Inferior parietal cortex (tissue), 1 donor: ENCODE data around the gene CACYBP.
A peak's percentile ranks its signal among the peaks of the same experiment; 100 is the strongest.
"Not testable (repeated sequence)": the region's sequence is repeated elsewhere in the genome, so short reads cannot be mapped to it uniquely, and the experiment has no call there.

Source experiments
- DNase-seq: peaks from one replicate; pipeline ENCODE4 v3.0.0-alpha.2; 2016; ENCODE audit errors: extremely low spot score

The CACYBP gene

DNA sequence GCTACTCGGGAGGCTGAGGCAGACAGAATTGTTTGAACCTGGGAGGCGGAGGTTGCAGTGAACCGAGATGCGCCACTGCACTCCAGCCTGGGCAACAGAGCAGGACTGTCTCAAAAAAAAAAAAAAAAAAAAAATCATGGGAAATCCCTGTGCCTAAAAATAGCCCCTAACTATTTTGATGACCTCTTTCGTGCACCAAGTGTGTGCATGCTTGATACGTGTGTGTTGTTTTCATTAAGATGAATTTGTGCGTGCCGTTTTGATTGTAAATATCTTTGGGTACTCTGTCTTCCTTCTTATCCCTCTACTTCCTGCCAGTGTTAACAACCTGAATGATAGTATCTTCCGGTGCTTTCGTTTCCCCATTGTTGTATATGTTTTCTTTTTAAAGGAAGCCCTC lies 9.8 kb downstream of the CACYBP start:
- DNase-seq: no peak

DNA sequence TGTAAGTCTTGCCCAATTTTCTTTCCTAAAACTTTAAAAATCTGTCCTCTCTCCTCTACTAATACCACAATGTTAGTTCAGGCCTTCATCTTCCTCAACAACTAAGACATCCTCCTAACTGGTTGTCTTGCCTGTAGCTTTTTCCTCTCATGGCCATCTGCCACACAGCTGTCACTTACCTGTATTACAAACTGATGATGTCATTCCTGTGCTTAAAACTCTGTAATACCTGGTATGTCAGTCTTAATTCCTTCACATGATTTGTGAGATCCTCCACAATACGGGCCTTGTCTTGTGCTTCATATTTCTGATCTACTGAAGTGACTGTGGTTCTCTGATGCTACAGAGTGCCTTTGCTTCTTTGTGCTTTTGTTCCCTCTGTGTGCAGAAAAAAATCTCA lies 13.7 kb downstream of the CACYBP start:
- DNase-seq: no peak

DNA sequence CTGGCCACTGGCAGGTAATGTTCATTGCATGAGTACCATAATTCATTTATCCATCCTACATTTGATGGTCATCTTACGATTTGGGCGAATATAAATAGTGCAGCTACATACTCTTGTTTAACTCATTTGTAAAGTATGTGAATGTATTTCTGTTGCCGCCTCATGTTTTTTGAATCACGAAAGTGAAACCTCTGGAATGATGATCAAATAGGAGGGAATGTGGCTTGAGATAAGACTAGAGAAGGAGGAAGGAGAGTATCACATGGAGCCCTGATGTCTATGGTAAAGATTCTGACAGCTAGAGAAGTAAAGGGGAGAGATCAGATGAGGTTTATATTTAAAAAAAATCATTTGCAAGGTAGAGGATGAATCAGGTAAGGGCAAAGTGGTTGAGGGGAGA lies 15.5 kb downstream of the CACYBP start:
- DNase-seq: no peak

DNA sequence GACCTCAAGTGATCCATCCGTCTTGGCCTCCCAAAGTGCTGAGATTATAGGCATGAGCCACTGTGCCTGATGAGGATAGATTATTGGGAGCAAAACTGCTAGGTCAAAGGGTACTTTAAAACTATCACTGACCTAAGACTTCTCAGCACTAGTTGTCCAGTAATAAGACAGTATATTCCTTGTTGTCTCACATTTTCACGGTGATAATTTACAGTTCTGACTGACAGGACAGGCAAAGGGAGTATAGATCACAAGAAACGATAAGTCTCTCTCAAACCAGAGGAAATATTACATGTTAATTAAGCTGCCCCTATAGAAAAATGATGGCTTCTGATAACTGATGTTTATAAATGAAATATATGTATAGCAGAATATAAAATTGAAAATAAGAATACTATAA lies 19.8 kb downstream of the CACYBP start:
- no peak for DNase-seq

DNA sequence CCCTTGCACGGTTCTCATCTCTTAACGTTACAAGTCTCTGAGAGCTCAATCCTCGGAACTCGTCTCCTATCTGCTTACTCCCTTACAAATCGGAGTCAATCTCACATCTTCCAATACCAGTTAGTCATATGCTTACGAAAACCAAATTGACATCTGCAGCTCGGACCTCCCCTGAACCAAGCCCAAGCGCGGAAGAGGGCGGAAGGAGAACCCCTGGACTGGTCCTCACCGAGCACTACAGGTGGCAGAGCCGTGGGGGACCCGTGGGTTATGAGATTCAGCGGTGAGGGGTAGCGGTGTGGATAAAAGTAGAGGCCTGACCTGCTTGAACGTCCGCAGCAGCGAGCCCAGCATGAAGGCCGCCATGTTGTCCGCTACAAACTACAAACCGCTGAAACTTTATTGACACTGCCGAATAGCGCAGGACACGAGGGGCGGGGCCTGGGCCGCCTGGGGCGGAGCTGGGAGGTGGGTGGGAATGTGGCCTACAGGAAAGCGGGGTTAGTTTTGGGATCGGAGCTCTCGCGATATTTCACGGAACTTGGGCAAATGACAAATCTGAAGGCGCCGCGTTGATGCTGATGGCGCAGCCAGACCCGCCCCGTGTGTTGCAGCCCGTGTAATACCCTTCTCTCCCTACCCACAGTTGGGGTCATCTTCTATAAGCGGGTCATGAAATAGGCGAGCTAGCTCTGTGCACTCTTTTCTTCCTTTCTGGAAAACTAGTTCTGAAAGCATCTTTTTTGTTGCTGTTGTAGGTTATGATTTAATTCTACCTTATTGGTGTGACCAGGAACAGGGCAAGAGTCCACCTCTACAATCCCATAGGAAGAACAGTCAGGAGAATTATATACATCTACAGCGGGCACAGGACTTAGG lies 23.5 kb downstream of the CACYBP start, which contains the start of gene MRPS14:
MRPS14 (minus strand) TSS at position 383 of the 879 bp plus-strand sequence; CDS start at position 366, 17 bp downstream.
- peak; percentile 96 for DNase-seq

DNA sequence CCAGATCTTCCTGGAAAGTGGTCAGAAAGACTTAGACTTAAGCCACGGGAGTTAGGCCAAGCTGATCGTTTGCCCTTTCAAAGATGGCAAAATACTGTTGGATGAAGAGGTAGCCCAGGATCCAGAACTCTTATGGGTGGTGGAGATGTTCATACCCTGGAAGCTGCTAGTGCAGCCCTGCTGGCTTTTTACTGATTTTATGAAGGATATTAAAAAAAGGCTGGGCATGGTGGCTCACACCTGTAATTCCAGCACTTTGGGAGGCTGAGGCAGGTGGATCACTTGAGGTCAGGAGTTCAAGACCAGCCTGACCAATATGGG lies 24.1 kb downstream of the CACYBP start:
- not testable (repeated sequence) for DNase-seq

DNA sequence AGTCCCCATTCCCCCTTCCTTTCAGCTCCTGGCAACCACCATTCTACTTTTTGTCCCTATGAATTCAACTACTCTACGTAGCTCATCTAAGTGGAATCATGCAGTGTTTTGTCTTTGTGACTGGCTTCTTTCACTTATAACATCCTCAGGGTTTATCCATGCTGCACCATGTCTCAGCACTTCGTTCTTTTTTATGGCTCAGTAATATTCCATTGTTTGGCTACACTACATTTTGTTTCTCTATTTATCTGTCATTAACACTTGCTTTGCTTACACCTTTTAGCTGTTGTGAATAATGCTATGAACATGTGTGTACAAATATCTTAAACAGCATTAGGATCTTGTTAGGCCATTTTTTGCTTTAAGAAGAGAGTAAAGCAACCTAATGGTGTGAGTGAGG lies 25.0 kb downstream of the CACYBP start:
- DNase-seq: no peak

DNA sequence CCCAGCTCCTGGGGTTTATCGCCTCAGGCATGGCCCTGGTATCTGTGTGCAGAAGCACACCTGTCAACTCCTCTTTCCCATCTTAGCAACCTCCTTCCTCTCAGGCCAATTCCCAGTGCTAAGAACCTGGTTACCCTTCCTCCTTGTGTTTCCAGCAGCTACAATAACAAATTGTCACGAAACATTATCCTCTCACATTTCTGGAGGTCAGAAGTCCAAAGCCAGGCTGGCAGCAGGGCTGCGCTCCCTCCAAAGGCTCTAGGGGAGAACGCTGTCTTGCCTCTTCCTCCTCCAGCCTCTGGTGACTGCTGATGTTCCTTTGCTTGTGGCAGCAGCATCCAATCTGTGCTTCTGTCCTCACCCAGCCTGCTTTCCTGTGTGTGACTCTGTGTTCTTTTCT lies 34.2 kb downstream of the CACYBP start:
- DNase-seq: no peak

DNA sequence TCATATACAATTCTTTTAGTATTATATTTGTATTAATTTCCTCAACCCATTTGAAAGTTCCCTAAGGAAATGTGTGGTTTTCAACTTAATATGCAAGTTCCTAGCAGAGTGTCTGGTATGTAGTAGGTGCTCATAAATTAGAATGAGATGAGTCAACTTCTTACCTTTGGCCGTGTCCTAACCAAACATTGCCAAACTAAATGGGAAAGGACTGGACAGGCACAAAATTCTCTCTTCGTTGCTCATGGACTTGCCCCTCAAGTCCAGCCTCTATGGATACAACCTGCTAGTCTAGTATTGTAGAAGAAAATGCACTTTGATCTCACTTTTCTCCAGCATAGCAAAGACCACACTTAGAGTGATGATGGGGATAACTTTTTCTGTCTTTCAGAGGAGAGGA lies 35.0 kb downstream of the CACYBP start:
- DNase-seq: no peak

DNA sequence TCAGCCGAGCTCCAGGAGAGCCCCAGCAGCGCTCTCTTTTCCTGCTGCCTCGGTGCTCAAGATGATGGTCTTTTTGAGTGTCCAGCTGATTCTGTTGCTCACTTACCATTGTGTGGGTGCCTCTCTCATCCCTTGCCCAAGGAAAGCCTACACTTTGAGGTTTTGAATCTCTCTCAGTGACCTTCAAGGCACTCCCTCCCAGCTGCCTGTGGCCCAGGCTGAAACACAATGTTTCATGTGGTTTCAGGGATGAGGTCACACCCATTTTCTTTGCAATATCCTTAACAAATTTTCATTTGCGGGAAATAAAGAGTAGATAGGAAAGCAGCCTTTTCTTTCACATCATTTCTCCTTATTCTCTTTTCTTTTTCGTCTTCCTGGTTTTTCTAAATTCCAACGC lies 36.1 kb downstream of the CACYBP start:
- DNase-seq: no peak

DNA sequence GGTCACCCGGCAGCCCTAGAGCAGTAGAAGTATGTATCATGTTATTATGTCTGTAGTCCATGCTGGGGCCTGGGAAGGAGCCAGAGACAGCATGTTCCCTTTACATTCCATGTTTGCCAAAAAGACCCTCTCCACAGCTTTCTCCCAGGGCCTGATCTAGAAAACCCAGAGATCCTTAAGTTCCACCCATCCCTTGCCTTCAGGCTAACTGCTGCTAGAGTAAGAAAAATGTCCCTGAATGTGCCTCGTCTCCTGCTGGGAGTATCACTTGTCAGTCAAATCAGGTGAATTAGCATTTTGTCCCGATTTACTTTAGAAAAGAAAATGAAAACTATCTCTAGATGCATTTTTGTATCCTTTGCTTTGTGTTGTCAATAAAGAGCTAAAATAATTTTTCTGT lies 36.7 kb downstream of the CACYBP start:
- no peak for DNase-seq

DNA sequence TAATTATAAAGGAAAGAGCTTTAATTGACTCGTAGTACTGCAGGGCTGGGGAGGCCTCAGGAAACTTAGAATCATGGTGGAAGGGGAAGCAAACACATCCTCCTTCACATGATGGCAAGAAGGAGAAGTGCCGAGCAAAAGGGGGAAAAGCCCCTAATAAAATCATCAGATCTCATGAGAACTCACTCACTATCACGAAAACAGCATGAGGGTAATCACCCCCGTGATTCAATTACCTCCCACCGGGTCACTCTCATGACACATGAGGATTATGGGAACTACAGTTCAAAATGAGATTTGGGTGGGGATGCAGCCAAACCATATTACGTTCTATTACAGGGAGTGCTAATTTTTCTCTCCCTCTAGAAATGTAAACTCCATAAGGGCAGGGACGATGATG lies 37.7 kb downstream of the CACYBP start:
- no peak for DNase-seq

DNA sequence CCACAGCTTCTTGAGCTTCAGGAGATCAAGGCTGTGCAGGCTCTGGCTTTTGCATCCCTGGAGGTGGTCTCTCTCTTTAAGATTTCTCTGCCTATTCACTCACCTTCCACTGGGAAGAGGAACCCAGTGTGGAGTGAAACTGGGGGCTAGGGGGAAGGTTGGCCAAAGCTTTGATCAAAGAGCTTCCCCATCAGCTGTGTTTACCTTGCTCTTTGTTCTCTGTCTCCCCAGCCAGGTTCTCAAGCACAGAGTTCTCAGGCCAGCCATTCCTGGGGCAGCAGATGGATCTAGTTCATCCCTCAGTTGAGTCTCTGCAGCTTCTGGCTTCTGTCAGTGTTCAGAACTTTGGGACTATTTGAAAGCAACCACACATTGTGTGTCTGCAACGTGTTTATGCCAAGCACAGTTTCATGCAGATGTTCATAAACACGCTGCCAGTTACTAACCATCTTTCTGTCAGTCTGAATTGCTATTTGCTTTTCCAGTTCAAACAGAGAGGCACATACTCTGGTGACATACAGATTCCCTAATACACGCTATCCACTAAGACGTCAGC lies 40.7 kb downstream of the CACYBP start:
- DNase-seq: no peak

DNA sequence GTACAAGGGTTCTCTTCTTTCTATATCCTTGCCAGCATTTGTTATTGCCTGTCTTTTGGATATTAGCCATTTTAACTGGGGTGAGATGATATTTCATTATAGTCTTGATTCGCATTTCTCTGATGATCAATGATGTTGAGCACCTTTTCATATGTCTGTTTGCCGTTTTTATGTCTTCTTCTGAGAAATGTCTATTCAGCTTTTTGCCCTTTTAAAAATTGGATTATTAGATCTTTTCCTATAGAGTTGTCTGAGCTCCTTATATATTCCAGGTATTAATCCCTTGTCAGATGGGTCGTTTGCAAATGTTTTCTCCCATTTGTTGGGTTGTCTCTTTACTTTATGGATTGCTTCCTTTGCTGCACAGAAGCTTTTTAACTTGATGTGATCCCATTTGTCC lies 42.9 kb downstream of the CACYBP start:
- DNase-seq: no peak

DNA sequence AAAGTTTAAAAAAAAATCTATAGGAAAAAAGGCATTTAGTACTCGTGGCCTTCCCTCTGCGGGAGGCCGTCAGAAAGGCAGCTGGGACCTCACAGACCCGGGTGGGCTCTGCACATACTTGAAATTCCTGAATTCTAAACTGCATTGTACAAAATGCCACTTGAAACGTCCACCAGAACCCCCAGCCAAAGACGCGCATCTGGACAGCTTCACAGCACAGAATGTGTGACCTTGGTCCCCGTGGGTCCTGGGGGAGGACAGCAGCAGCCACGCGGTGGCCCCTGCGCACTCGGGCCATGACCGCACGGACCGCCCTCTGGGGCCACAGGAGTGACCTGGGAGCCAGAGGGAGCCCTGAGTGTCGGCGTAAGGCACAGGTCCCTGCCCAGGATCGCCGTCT lies 44.1 kb downstream of the CACYBP start:
- DNase-seq: no peak

DNA sequence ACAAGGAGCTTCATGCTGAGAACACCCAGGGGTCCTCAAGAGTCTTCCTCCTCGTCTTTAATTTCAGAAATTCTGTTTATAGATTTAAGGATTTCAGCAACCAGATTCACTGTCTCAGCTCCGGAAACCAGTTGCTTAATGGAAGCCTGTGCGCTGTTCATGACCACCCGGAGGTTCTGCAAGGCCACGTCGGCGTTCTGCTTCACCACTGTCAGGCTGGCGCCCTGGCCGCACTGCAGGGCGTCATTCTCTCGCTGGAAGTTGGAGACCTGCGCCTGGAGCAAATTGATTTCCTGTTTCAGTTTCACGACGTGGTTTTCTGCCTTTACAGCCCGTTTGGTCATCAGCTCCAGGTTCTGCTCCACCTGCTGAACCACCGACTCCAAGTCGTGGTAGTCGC lies 44.8 kb downstream of the CACYBP start:
- not testable (repeated sequence) for DNase-seq

DNA sequence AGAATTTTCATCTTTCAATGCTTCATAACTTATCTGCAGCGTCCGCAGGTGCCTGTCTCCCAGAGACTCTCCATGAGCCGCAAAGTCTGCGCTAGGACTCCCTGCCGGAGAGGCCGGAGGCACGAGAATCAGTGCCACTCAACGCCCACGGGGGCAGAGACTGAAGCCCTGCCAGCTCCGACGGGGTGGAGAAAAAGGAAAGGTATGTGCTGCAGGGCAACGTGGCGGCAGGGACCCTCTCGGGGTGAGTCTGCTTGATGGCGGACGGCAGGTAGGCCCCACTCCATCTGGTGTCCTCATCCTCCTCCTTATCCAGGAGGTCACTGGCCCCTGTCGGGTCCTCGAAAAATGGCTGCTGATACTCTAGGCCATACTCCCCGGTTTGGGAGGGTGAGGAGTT lies 45.4 kb downstream of the CACYBP start:
- no peak for DNase-seq

DNA sequence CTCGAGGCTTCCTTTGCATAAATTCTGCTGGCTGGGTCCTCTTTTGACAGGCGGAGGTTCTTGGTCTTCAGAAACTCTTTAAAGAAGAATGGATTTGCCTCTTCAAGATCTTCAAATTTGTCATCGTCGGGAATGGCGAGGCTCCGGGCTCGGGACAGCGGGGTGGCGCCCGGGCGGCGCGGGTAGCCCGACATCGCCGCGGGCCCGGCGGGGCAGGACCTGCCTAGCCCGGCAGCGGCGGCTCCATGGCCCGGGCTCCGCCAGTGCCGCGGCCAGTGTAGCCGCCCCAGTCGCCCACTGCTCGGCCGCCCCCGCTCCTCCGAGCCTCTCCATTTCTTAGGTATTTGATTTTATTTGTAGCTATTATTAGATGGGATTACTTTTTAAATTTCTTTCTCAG lies 45.8 kb downstream of the CACYBP start:
- DNase-seq: no peak

DNA sequence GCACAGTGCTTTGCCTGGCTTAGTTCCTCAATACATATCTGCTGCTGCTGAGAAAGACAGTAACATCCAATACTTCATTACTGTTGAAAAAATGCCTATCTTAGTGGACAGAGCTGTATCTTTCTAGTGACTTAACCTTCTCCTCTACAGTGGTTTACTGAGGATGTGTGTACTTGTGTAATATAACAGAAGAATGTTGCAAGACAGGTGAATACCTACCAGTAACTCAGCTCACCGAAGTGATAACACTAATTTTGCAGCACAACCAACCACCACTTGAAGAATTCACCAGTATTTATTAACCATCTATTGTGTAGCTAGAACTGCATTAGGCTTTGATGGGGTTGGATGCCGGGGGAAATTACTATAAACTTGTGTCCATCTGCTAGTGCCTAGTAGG lies 51.2 kb downstream of the CACYBP start:
- no peak for DNase-seq

DNA sequence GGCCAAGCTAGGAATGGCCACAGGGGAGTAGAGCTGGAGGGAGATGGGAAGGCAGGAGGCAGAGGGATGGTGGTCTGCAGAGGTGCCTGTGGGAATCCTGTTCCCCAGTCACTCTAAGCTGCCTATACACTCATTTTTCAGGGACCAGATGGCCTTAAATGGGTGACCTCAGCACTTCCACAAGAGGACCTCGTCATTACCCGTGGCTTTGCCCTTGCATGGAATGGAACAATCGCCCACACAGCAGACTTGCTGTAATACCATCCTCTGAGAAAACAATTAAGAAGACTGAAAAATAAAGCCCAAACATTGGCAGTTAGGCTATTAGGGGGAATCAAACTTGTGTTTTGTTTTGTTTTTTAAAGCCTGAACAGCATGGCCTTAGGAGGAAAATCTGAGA lies 55.0 kb downstream of the CACYBP start:
- no peak for DNase-seq
